ENCODE data around the gene FAM98B. TPM values are rescaled to one million over a fixed set of nuclear protein-coding genes. Genes with fewer than 3 reads are reported as not detected.
"Not testable (repeated sequence)": the region's sequence is repeated elsewhere in the genome, so short reads cannot be mapped to it uniquely, and the experiment has no call there.

Gene FAM98B
- 10 to 100 TPM; 16.1 to 25.0 TPM for total RNA-seq
- long read RNA-seq, partial matches to known transcripts = 0 of 2 reads
- long read RNA-seq, other reads (novel, unspliced or antisense) = 1 of 2 reads

GRCh38 chr15:38453971-38454695 lies at the start of gene FAM98B:
Gene FAM98B, plus strand, starts transcription at chr15:38454127. Its CDS starts 35 bp downstream, at chr15:38454162.
- ATAC-seq (peak; percentile 97 to 98), DNase-seq (peak; percentile 89)
- intact Hi-C loops (cut with DNase I) = no loop called here

- intact Hi-C loops (cut with DNase I) = no loop called here
- DNase-seq = no peak
- ATAC-seq = no peak
Observed at GRCh38 chr15:38406436-38406835, 47.5 kb upstream of the FAM98B start.

- ATAC-seq (no peak), DNase-seq (no peak)
- intact Hi-C loops (cut with DNase I) = no loop called here
Observed at GRCh38 chr15:38408576-38408975, 45.4 kb upstream of the FAM98B start.

GRCh38 chr15:38411902-38412301 lies 42.0 kb upstream of the FAM98B start:
- intact Hi-C loops (cut with DNase I) = no loop called here
- DNase-seq = no peak
- ATAC-seq = peak; percentile 33 to 41

GRCh38 chr15:38412466-38412865 lies 41.5 kb upstream of the FAM98B start:
- intact Hi-C loops (cut with DNase I) = no loop called here
- ATAC-seq (peak in 1 of 2 donors; percentile 23), DNase-seq (no peak)

GRCh38 chr15:38414357-38414756 lies 39.6 kb upstream of the FAM98B start:
- intact Hi-C loops (cut with DNase I) = no loop called here
- ATAC-seq = peak; percentile 92
- DNase-seq = peak; percentile 56

- intact Hi-C loops (cut with DNase I) = no loop called here
- DNase-seq = no peak
- no peak for ATAC-seq
Observed at GRCh38 chr15:38421069-38421690, 32.7 kb upstream of the FAM98B start.

- ATAC-seq = no peak
- no peak for DNase-seq
- intact Hi-C loops (cut with DNase I) = no loop called here
Observed at GRCh38 chr15:38424101-38424552, 29.8 kb upstream of the FAM98B start.

GRCh38 chr15:38425269-38425668 lies 28.7 kb upstream of the FAM98B start:
- no peak for ATAC-seq
- DNase-seq = no peak
- intact Hi-C loops (cut with DNase I) = no loop called here

- ATAC-seq (no peak), DNase-seq (no peak)
- intact Hi-C loops (cut with DNase I) = no loop called here
Observed at GRCh38 chr15:38427380-38427779, 26.5 kb upstream of the FAM98B start.

- ATAC-seq = no peak
- intact Hi-C loops (cut with DNase I) = no loop called here
- no peak for DNase-seq
Observed at GRCh38 chr15:38430106-38430760, 23.7 kb upstream of the FAM98B start.

GRCh38 chr15:38436993-38437392 lies 16.9 kb upstream of the FAM98B start:
- ATAC-seq (no peak), DNase-seq (no peak)
- intact Hi-C loops (cut with DNase I) = no loop called here

- DNase-seq; intact Hi-C loops (cut with DNase I); ATAC-seq: not testable (repeated sequence)
Observed at GRCh38 chr15:38437603-38438002, 16.3 kb upstream of the FAM98B start.

- ATAC-seq (no peak), DNase-seq (no peak)
- intact Hi-C loops (cut with DNase I) = no loop called here
Observed at GRCh38 chr15:38438031-38438986, 15.6 kb upstream of the FAM98B start.

- intact Hi-C loops (cut with DNase I) = loop anchor here in 1 of 2 donors (10.0 kb wide), 1 partner anchor 254 kb away; no protein-coding TSS in a partner anchor
- DNase-seq (peak; percentile 31), ATAC-seq (peak; percentile 76 to 84)
Observed at GRCh38 chr15:38440353-38441129, 13.4 kb upstream of the FAM98B start.

- intact Hi-C loops (cut with DNase I) = loop anchor here in 1 of 2 donors (10.0 kb wide), 1 partner anchor 254 kb away; no protein-coding TSS in a partner anchor
- ATAC-seq (no peak), DNase-seq (no peak)
Observed at GRCh38 chr15:38441130-38441519, 12.8 kb upstream of the FAM98B start.

- intact Hi-C loops (cut with DNase I) = no loop called here
- ATAC-seq = peak in 1 of 2 donors; percentile 14
- no peak for DNase-seq
Observed at GRCh38 chr15:38454696-38455090, 766 bp downstream of the FAM98B start.

- DNase-seq (no peak), ATAC-seq (no peak)
- intact Hi-C loops (cut with DNase I) = no loop called here
Observed at GRCh38 chr15:38455092-38455491, 1.2 kb downstream of the FAM98B start.

Data from left cardiac atrium (tissue), 4 donors.